Calu3 (cell line): Measurements from ENCODE around the gene PDE5A. TPM values are rescaled to one million over a fixed set of nuclear protein-coding genes. Genes with fewer than 3 reads are reported as not detected.

ENCODE experiments used
- BruUV-seq: library from RNA; stranded (reverse); fragments of 400-500 nt; replicated peaks from 2 replicates; lab custom pipeline; 2021; lab: Mats Ljungman, UMichigan
- CTCF ChIA-PET: fragments of 300-600 bp; sonication (Branson Sonifier 250); formaldehyde crosslinking; loops from one replicate; lab custom pipeline; 2022; ENCODE audit warnings: antibody characterized with exemption; lab: Charles Lee
- DNase-seq: peaks from one replicate; pipeline ENCODE4 v3.0.0; 2022
- H3K27ac Mint-ChIP-seq: one replicate; pipeline ENCODE4 v1.8.0; 2022; ENCODE audit warnings: mixed read lengths; ENCODE audit not compliant: unreplicated experiment
- H3K27me3 Mint-ChIP-seq: one replicate; pipeline ENCODE4 v1.8.0; 2022; ENCODE audit warnings: mixed read lengths; ENCODE audit not compliant: unreplicated experiment
- H3K36me3 Mint-ChIP-seq: one replicate; pipeline ENCODE4 v1.8.0; 2022; ENCODE audit warnings: mild to moderate bottlenecking, moderate library complexity, mixed read lengths; ENCODE audit not compliant: insufficient read depth, unreplicated experiment
- H3K4me1 Mint-ChIP-seq: one replicate; pipeline ENCODE4 v1.8.0; 2022; ENCODE audit warnings: mild to moderate bottlenecking, low read depth, mixed read lengths; ENCODE audit not compliant: unreplicated experiment
- H3K4me3 Mint-ChIP-seq: one replicate; pipeline ENCODE4 v1.8.0; 2022; ENCODE audit warnings: mild to moderate bottlenecking, low read depth, moderate library complexity, mixed read lengths; ENCODE audit not compliant: unreplicated experiment
- H3K9me3 Mint-ChIP-seq: one replicate; pipeline ENCODE4 v1.8.0; 2022; ENCODE audit warnings: low read depth, mixed read lengths; ENCODE audit not compliant: unreplicated experiment
- CTCF ChIP-seq: fragments of 200-600 bp; IDR thresholded peaks from one replicate; pipeline ENCODE4 v1.8.0; 2022; ENCODE audit warnings: antibody characterized with exemption; ENCODE audit not compliant: unreplicated experiment
- intact Hi-C: fragments of 100-400 bp; cut with micrococcal nuclease; formaldehyde crosslinking; loops from one replicate; pipeline ENCODE4 v1.10.0; 2022; ENCODE audit not compliant: unreplicated experiment
- total RNA-seq: library from RNA; stranded (reverse); gene quantifications from 2 replicates; pipeline ENCODE4 v1.2.3, GENCODE V29; 2022

The PDE5A gene
- total RNA-seq, 1 experiment from 2014 or later: 41.9 TPM

GRCh38 chr4:119626420-119626819, 2.2 kb downstream of the PDE5A start:
- no peak for DNase-seq
- no peaks in the 10 kb centered on the region for H3K27me3 Mint-ChIP-seq
- TF ChIP-seq CTCF: no peak
- peak overlapping the region; percentile 98 for H3K27ac Mint-ChIP-seq
- CTCF ChIA-PET: interaction anchor here (1.1 to 1.6 kb wide), 2 partner anchors 100 to 104 kb away, joined by 3 to 4 read pairs; no protein-coding TSS in a partner anchor
- H3K9me3 Mint-ChIP-seq: peaks cover under 1% of the 10 kb centered on the region
- peak overlapping the region; percentile 98 for H3K4me3 Mint-ChIP-seq
- H3K4me1 Mint-ChIP-seq: peaks cover 4% of the 10 kb centered on the region
- H3K36me3 Mint-ChIP-seq: peaks cover 34% of the 10 kb centered on the region
- intact Hi-C loops: loop anchor here (2.0 kb wide), 2 partner anchors 68 to 244 kb away; no protein-coding TSS in a partner anchor
- BruUV-seq: no TSS peak

GRCh38 chr4:119625761-119626160, 2.8 kb downstream of the PDE5A start:
- TF ChIP-seq CTCF: no peak
- DNase-seq: no peak
- peaks cover 37% of the 10 kb centered on the region for H3K36me3 Mint-ChIP-seq
- peaks cover 4% of the 10 kb centered on the region for H3K9me3 Mint-ChIP-seq
- no peaks in the 10 kb centered on the region for H3K27me3 Mint-ChIP-seq
- CTCF ChIA-PET: no interaction called here
- intact Hi-C loops: loop anchor here (2.0 kb wide), 2 partner anchors 67 to 245 kb away; no protein-coding TSS in a partner anchor
- H3K4me3 Mint-ChIP-seq: peak overlapping the region; percentile 98
- peaks cover 9% of the 10 kb centered on the region for H3K4me1 Mint-ChIP-seq
- H3K27ac Mint-ChIP-seq: peak overlapping the region; percentile 98
- no TSS peak for BruUV-seq

- peaks cover 9% of the 10 kb centered on the region for H3K4me1 Mint-ChIP-seq
- H3K36me3 Mint-ChIP-seq: peaks cover 37% of the 10 kb centered on the region
- peaks cover 4% of the 10 kb centered on the region for H3K9me3 Mint-ChIP-seq
- no peak overlapping the region for H3K27ac Mint-ChIP-seq
- no TSS peak for BruUV-seq
- peak overlapping the region; percentile 98 for H3K4me3 Mint-ChIP-seq
- no peak for TF ChIP-seq CTCF
- no peaks in the 10 kb centered on the region for H3K27me3 Mint-ChIP-seq
- intact Hi-C loops: no loop called here
- DNase-seq: no peak
- CTCF ChIA-PET: interaction anchor here (0.7 kb wide), 1 partner anchor 181 kb away, joined by 4 read pairs; no protein-coding TSS in a partner anchor
Measured at GRCh38 chr4:119624356-119624755, 4.2 kb downstream of the PDE5A start.

- BruUV-seq: no TSS peak
- CTCF ChIA-PET: interaction anchor here (0.6 kb wide), 2 partner anchors 29 to 952 kb away, joined by 3 to 4 read pairs; no protein-coding TSS in a partner anchor
- no peak for TF ChIP-seq CTCF
- H3K9me3 Mint-ChIP-seq: peaks cover 4% of the 10 kb centered on the region
- H3K36me3 Mint-ChIP-seq: peaks cover 27% of the 10 kb centered on the region
- DNase-seq: no peak
- no peak overlapping the region for H3K27ac Mint-ChIP-seq
- intact Hi-C loops: no loop called here
- H3K4me1 Mint-ChIP-seq: peaks cover 9% of the 10 kb centered on the region
- H3K27me3 Mint-ChIP-seq: no peaks in the 10 kb centered on the region
- no peak overlapping the region for H3K4me3 Mint-ChIP-seq
Measured at GRCh38 chr4:119623025-119623424, 5.6 kb downstream of the PDE5A start.
